Islet precursor cell (in vitro differentiated cells): ENCODE data around the gene SLC16A11.
"Not testable (repeated sequence)": the region's sequence is repeated elsewhere in the genome, so short reads cannot be mapped to it uniquely, and the experiment has no call there.

Experiments
- DNase-seq: peaks from one replicate; pipeline ENCODE4 v3.0.0-alpha.2; 2018

SLC16A11 gene

DNA sequence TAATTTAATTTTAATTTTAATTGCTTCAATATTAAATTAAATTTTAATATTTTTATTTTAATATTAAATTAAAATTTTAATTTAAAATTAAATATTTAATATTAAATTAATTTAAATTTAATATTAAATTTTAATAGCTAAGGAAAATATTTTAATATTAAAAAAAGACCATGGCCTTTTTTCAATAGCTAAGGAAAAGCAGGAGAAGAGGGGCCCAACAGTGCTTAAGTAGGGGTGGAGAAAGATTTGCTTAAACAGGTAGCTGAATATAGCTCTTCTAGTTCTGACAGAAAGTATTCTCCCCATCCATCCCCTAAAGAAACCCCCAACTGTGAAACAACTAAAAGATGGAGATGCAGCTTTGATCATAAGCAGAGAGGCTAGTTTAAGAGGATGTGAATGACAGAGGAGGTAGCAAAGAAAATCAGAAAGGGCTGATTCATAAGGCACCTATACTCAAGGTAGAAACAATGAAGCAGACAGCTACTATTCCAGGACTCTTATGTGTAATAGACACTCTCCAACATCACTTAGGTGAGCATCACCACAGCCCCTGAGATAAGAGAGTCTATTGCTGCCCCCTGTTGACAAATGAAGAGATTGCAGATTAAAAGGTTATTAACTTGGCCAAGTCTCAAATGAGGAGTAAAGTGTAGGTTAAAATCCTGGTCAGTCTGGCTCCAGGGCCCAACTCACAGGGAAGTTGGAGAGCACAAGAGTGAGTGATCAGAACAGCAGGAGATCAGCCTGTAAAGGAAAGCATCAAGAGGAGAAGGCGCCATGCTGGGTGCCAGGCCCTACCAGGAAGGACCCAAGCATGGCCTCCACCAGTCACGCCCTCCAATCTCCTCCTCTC lies 39.3 kb downstream of the SLC16A11 start:
- no peak for DNase-seq

DNA sequence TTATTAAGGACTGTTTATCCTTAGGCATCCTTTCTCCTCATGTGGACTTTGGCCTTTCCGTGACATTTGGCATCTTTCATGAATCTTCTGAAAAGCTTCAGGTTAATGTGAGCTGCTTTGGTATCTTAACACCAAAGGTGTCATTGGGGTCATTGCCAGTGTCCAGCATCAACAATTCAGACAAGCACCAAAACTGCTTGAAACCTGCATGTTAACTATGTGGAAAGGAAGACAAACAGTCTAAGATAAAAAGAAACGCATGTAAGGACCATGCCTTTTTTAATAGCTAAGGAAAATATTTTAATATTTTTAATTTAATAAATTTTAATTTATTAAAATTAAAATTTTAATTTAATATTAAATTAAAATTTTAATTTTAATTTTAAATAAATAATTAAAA lies 40.1 kb downstream of the SLC16A11 start:
- no peak for DNase-seq

DNA sequence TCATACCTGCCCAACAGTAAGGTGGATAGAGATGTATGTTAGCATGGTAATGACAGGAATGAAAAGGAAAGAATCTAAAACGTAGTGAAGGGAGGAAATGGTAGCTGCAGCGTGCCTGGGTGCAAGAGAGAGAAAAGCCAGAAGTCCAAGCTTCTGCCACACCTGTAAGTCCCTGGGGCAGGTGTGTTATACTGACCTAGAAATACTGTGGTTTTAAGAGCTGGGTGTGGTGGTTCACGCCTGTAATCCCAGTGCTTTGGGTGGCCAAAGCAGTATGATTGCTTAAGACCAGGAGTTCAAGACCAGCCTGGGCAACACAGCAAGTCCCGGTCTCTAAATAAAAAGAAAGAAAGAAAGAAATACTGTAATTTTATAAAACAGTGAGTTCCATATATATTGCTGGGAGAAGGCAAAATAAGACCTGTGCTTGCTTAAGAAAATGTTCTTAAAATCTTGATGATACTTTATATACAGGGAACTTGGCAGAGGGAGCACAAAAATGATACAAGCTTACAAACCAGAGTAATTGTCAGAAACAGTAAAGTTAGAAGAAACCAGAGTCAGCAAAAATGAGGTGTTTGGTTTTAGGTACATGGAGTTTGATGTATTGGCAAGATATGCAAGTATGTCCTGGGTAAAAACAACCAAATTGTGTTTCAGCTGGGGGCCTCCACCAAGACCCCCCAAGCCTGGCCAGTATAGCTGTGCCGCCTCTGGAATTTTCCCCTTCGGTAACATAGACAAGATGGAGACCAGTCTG lies 41.4 kb downstream of the SLC16A11 start:
- DNase-seq, result no peak

DNA sequence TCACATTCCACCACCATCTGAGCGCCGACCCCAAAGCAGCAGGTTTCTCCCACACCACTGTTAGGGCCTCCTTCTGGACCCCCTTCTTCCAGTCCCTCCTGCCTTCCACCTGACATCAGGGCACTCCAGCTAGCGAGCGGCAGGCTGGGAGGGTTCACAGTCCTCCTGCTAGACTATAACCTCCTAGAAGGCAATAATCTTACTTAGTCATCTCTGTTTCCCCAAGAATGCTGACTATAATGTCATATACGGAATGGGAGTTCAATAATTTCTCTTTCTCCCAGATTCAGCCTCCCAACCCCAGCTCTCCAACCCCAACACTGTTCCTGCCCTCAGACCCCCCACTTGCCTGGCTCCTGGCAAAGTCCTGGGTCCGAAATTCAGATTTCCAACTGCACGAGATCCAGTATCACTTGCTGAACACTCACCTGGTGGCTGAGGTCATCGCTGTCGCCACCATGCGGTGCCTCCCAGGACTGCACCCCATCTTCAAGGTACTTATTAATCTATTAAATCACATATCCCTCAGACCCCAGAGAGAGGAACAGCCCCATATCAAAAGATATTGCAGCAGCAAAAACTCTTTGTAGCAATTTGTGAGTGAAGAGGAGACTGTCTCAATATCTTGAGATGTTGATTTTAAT lies 42.5 kb downstream of the SLC16A11 start:
- no peak for DNase-seq

DNA sequence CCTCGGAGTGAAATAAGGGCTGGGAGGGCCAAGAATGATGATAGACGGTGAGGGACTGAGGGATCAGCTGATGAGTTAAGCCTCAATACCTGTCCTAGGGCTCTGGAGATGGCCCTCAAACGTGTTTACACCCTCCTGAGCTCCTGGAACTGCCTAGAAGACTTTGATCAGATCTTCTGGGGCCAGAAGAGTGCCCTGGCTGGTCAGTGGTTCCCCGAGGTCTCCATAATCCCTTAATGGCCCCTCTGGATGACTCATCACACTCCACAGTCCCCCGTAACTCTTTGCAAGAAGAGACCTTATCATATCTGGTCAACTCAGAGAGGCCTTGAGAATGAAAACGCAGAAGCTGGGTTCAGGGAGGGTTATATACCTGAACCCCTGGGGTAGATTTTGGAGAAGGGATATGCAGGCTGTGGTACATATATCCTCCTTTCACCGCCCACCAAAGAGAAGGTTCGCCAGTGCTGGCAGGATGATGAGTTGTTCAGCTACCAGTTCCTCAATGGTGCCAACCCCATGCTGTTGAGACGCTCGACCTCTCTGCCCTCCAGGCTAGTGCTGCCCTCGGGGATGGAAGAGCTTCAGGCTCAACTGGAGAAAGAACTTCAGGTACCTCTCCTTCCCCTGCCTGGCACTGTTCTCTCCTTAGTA lies 44.9 kb downstream of the SLC16A11 start:
- DNase-seq, result no peak

DNA sequence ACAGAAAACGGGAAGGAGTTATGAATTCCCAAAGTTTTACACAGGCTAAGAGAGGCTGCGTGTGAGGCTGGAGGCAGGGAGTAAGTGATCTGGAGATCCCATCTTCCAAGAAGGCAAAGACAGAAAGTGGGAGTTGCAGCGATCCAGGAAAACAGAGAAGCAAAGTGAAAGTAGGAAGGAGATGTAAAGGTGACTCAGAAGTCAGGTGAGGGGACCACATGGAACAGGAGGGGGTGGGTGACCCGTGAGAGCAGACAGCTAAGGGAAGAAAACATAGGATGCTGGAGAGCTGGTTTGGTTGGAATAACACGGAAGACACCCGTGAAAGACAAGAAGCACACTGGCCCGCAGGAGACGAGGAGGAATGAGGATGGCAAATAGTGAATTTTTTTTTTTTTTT lies 46.7 kb downstream of the SLC16A11 start:
- DNase-seq, result no peak

DNA sequence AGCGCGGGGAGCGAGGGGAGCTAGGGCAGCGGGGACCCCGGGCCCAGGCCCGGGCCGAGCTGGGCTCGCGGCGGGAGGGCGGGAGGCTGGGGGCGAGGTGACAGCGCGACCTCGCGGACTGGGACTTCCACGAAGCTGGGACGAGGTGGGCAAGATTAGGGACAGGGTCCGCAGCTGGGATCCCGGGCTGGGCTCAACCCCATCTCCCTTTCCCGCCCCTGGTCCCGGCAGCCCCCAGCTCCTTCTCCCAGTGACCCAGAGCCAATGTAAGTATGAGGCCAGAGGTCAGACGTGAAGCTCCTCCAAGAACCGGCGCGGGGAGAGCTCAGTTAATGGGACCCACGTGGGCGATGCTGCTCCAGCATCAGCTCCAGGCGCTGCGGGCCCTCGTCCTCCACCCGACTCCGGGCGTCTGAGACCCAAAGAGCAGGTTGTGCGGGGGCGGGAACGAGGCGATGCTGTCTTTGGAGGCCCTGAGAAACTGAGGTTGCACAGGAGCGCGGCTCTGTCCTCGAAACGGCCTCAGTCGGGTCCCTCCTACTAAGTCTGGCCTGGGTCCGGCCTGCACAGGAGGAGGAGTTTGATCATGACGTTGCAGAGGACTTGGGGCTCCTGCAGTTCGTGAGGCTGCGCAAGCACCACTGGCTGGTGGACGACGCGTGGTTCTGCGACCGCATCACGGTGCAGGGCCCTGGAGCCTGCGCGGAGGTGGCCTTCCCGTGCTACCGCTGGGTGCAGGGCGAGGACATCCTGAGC lies 47.5 kb downstream of the SLC16A11 start:
- no peak for DNase-seq

DNA sequence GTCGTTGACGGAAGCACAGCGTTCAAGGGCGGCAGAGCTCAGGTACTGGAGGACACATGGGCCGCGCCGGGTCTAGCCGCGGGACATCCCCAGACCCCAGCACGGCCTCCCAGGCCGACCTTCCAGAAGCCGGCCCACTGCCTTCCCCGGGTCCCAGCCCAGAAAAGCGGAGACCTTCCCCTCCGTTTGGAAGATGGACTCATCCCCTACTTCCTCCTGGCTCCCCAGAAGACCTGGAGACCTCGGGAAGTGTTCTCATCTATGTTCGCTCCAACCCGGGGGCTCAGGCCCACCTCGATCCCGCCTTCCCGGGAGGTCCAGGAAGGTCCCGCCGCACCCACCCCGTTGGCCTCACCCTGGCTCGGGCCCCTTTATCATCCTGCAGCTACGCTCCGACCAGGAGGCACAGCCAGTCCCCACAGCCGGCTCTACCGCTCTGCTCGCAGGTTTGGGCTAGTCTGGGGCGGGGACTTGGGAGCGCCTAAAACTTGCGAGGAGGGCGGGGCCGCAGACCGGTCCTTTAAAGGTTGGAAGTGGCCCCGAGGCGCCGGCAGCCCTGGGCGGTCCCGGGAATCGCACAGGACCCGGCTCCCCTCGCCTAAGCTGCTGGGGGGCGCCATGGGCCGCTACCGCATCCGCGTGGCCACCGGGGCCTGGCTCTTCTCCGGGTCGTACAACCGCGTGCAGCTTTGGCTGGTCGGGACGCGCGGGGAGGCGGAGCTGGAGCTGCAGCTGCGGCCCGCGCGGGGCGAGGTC lies 48.2 kb downstream of the SLC16A11 start, which contains the start of gene ALOX12:
ALOX12 (plus strand) TSS at position 550 of the 756 bp plus-strand sequence; CDS start at position 619, 69 bp downstream.
- DNase-seq, result peak; percentile 82

DNA sequence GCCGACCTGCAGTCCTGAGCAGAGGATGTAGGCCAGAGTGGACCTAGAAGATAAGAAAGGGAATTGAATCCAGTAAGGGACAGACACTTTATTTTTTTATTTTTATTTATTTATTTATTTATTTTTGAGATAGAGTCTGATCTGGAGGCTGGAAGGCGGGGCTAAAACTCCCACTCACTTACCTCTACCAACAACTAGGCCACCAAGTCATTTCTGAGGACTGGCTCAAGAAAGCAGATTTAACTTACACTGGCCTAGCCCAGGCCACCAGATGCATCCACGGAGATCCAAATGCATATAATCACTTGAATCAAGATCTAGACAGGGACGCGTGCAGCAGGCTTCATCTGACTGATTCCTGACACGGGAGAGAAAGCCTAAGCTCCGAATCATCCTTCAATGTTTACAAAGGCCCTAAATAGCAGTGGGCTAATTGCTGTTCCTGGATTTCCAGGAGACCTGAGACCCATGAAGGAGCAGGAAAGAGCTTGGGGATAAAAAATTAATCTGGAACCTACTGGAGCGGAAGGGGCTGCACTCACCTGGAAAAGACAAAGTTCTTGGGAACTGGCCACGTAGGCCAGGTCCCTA lies 49.1 kb downstream of the SLC16A11 start:
- DNase-seq, result peak; percentile 69

DNA sequence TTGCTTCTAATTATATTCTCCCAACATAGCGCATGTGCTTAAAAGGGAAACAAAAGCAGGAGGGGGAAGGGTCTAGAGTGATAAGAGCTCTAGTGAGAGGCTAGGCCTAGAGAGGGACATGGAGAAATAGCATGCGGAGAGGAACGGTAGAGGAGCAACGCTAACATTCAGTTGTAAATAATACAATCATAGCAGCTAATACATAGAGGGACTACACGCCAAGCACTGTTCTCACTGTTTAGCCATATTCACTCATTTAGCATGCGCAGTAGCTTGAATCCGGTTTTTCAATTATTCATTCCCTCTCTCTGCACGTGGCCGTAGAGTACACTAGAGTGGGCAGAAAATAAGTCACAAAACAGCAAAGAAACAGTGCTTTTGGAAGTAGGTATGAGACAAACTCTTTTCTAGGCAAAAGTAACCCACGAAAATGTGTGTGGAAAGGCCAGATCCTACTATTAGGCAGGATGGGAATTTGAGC lies 49.7 kb downstream of the SLC16A11 start:
- DNase-seq, result no peak

DNA sequence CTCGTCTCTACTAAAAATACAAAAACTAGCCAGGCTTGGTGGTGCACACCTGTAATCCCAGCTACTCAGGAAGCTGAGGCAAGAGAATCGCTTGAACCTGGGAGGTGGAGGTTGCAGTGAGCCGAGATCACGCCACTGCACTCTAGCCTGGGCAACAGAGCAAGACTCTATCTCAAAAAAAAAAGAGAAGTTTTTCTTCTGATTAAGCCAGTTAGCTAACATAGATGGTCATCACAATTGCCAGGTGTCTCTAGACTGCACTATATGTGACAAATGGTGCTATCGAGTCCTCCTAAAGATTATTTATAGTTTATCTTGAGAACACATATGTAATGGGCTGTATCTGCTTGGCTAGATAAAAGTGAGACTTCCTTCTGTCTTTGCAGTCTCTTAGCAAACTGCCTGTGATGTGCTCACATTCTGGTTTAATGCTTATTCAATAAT lies 50.3 kb downstream of the SLC16A11 start:
- not testable (repeated sequence) for DNase-seq
